Thyroid gland (tissue), 4 donors: ENCODE measurements around the gene FHIT.

ENCODE experiments used
- CTCF ChIP-seq, 6 experiments: fragments of 200-600 bp in 3 of 6; fragments of 450-650 bp in 3 of 6; sonication (generic) in 3 of 6; IDR thresholded peaks; one replicate each; pipeline ENCODE4 v1.5.1; 2016 to 2019; ENCODE audit warnings: antibody characterized with exemption in 6 of 6, mild to moderate bottlenecking in 2 of 6, inconsistent platforms in 1 of 6, moderate library complexity in 1 of 6
- POLR2A ChIP-seq, 2 donors: fragments of 450-650 bp; IDR thresholded peaks; one replicate each; pipeline ENCODE4 v1.6.1; 2017; ENCODE audit warnings: antibody characterized with exemption in 2 of 2, mild to moderate bottlenecking in 2 of 2, moderate library complexity in 1 of 2

- TF ChIP-seq CTCF (IDR thresholded peaks at IDR 0.05) (no peak), POLR2A (IDR thresholded peaks at IDR 0.05) (no peak)
These were observed 394.8 kb downstream of the FHIT start for GRCh38 chr3:60856257-60857046.
